ENCODE results near the gene IDH3B. TPM values are rescaled to one million over a fixed set of nuclear protein-coding genes. Genes with fewer than 3 reads are reported as not detected.

Gene IDH3B
- total and polyA plus RNA-seq, 2 donors (not counting 1 experiment from before 2014, with no cell fraction given), result 131 to 225 TPM

GRCh38 chr20:2654384-2654822, 9.6 kb downstream of the IDH3B start:
- ATAC-seq (ENCODE audit: low read depth) (no peak), DNase-seq (peak; percentile 14)
- H3K27me3 ChIP-seq (replicated peaks in 1 of 4; ENCODE audit: control extremely low read depth in 1 of 4, control insufficient read depth in 3 of 4, insufficient read depth in 4 of 4, low read length in 3 of 4), result no peaks in the 10 kb centered on the region
- WGBS (ENCODE audit: insufficient coverage), result 85% methylated on average over 9 of the region's 9 CpGs
- CTCF ChIA-PET, result interaction anchor here (3.9 kb wide), 1 partner anchor 10 kb away, joined by 22 read pairs; the partner anchor contains the start of gene IDH3B
- Mint-ChIP-seq H3K27ac (peak overlapping the region; percentile 67), H3K4me3 (peak overlapping the region; percentile 91), H3K9me3 (ENCODE audit: insufficient read depth) (no peaks in the 10 kb centered on the region), H3K4me1 (peaks cover 25% of the 10 kb centered on the region), H3K27me3 (no peaks in the 10 kb centered on the region)
- H3K9ac ChIP-seq (ENCODE audit: low read length), result no peak overlapping the region
- H3K36me3 ChIP-seq (replicated peaks in 1 of 2; ENCODE audit: control extremely low read depth in 1 of 2, control insufficient read depth in 1 of 2, extremely low read depth in 1 of 2, insufficient read depth in 2 of 2, low read length in 1 of 2), result peaks cover 4 to 56% of the 10 kb centered on the region in 2 experiments
- POLR2A ChIA-PET, result interaction anchor here (1.2 to 4.8 kb wide), 2 partner anchors 10 to 184 kb away, joined by 4 to 57 read pairs; partner anchors contain the start of genes IDH3B and SNRPB
- no peaks in the 10 kb centered on the region for H3K9me3 ChIP-seq (ENCODE audit: control extremely low read depth in 1 of 3, control insufficient read depth in 2 of 3, insufficient read depth in 1 of 3, low read length in 2 of 3)
- H3K4me2 ChIP-seq (replicated peaks; ENCODE audit: low read depth, low read length, poor library complexity, severe bottlenecking), result peak overlapping the region; percentile 94
- H4K20me1 ChIP-seq (ENCODE audit: control insufficient read depth, insufficient read depth, low read length, poor library complexity, severe bottlenecking), result peaks cover 42% of the 10 kb centered on the region
- peak overlapping the region in 1 of 2 donors; percentile 29 for H3K27ac ChIP-seq (ENCODE audit: low read length in 2 of 2)
- peak overlapping the region in 1 of 5 experiments; percentile 85 for H3K4me3 ChIP-seq (ENCODE audit: control extremely low read depth in 1 of 5, extremely low read depth in 1 of 5, insufficient read depth in 1 of 5, low read depth in 2 of 5, low read length in 4 of 5)
- H2AFZ ChIP-seq (ENCODE audit: insufficient read depth, low read depth, low read length, poor library complexity, severe bottlenecking), result no peak overlapping the region
- TF ChIP-seq CTCF (IDR thresholded peaks at IDR 0.05), result no peak
- TF ChIP-seq EZH2 (IDR thresholded peaks at IDR 0.05; ENCODE audit: borderline replicate concordance, insufficient read depth, low read depth, low read length, poor library complexity, severe bottlenecking), result no peak
- intact Hi-C loops (cut with micrococcal nuclease), result no loop called here
- H3K4me1 ChIP-seq (ENCODE audit: control insufficient read depth in 2 of 2, insufficient read depth in 2 of 2, low read length in 2 of 2), result peaks cover 19 to 20% of the 10 kb centered on the region in 2 donors
- peaks cover 27% of the 10 kb centered on the region for H3K79me2 ChIP-seq (ENCODE audit: control insufficient read depth, insufficient read depth, low read length)
